ENCODE measurements around the gene NAA10. TPM values are rescaled to one million over a fixed set of nuclear protein-coding genes. Genes with fewer than 3 reads are reported as not detected.

Gene NAA10
- total RNA-seq, 3 donors from 2014 or later: 57.7 to 81.0 (median 79.2) TPM

DNA sequence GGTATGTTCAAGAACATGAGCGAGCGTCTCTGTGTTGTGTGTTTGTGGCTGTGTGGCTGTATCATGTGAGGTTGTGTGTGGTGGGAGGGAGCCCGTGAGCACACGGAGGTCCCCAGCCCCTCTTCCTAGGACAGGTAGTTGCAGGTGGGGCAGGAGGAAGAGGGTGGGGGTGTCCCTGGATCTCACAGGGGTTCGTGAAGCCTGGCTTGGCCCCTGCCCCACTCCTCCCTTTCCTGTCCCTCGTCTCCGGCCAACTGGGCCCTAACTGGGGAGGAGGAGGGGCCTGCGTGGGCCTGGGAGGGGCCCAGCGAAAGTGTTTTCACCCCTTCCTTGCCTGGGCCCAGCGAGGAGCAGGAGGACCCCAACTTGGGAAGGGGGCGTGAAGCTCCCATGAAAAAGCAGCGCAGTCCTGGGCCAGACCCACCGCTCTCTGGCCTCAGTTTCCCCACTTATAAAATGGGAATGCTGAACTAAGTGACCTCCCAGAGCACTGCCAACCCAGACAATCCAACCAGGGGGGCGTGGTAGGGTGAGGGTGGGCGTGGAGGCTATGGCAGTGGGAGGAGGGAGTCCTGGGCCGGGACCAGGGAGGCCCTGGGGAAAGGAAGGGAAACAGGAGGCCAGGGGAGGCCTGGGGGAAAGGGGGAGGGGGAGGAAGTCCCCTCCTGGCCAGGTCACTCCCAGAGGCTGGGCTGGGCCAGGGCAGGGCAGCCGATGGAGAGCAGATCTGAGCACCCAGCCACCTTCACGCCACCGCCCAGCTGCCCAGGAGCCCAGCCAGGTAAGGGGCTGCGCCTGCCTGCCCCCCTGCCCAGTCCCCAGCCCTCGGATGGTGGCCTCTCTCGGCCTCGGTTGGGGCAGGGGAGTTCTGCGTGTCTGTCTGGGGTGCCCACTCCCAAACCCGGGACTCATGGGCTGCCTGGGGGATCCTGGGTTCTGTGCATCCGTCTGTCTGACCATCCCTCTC, 30.6 kb downstream of the NAA10 start, which contains the start of gene AVPR2:
Gene AVPR2, plus strand, starts transcription at position 683 of the 967 bp plus-strand sequence. CDS start 473 bp downstream, outside the sequence.
- TF ChIP-seq POLR2AphosphoS5 (IDR thresholded peaks at IDR 0.05) (no peak), CTCF (IDR thresholded peaks at IDR 0.05) (no peak), POLR2A (IDR thresholded peaks at IDR 0.05) (no peak)
- Histone ChIP-seq H3K4me3 (peak within 1 kb of the TSS; percentile 13 to 37 (median 24)), H3K27me3 (peaks cover 0 to 61% of the 10 kb centered on the region in 2 donors), H3K27ac (peak within 1 kb of the TSS in 1 of 2 donors; percentile 48), H3K9me3 (no peaks in the 10 kb centered on the region), H3K36me3 (no peaks in the 10 kb centered on the region), H3K4me1 (no peaks in the 10 kb centered on the region)
- no peak for DNase-seq (ENCODE audit: low spot score in 2 of 2)
- intact Hi-C loops (cut with DNase I; ENCODE audit: low total_unique reads): no loop called here

- Histone ChIP-seq H3K27me3 (peaks cover 0 to 54% of the 10 kb centered on the region in 2 donors), H3K9me3 (no peaks in the 10 kb centered on the region), H3K4me1 (no peaks in the 10 kb centered on the region), H3K27ac (peak overlapping the region in 1 of 2 donors; percentile 48), H3K36me3 (no peaks in the 10 kb centered on the region), H3K4me3 (no peak overlapping the region)
- intact Hi-C loops (cut with DNase I; ENCODE audit: low total_unique reads): no loop called here
- no peak for DNase-seq (ENCODE audit: low spot score in 2 of 2)
- no peak for TF ChIP-seq CTCF (IDR thresholded peaks at IDR 0.05)
- TF ChIP-seq POLR2AphosphoS5 (IDR thresholded peaks at IDR 0.05): no peak
- no peak for TF ChIP-seq POLR2A (IDR thresholded peaks at IDR 0.05)
Measured at GRCh38 chrX:153903238-153903980, 31.4 kb downstream of the NAA10 start.

GRCh38 chrX:153902385-153902784, 32.5 kb downstream of the NAA10 start:
- peaks cover 0 to 50% of the 10 kb centered on the region in 2 donors for H3K27me3 ChIP-seq
- no peak overlapping the region for H3K27ac ChIP-seq

DNA sequence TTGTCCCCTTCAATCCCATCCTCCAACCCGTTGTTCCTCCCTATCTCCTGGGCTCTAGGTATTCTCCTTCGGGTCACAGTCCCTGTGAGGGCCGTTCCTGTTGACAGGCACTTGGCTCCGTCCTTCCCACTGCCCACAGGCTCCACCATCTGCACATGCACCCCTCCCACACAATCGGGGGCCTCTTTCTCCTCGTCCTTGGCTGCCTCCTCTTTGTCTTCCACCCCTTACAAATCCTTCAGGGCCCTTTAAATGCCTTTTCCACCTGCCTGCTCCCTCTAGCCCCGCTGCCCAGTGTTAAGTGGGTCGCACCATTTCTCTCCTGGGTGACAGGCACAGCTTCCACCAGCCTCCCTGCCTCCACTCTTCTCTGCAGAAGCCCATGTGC, 33.1 kb downstream of the NAA10 start:
- DNase-seq (ENCODE audit: low spot score in 2 of 2): no peak
- Histone ChIP-seq H3K36me3 (no peaks in the 10 kb centered on the region), H3K27me3 (peaks cover 0 to 47% of the 10 kb centered on the region in 2 donors), H3K27ac (no peak overlapping the region), H3K9me3 (no peaks in the 10 kb centered on the region), H3K4me1 (no peaks in the 10 kb centered on the region), H3K4me3 (no peak overlapping the region)
- TF ChIP-seq POLR2A (IDR thresholded peaks at IDR 0.05) (no peak), CTCF (IDR thresholded peaks at IDR 0.05) (no peak), POLR2AphosphoS5 (IDR thresholded peaks at IDR 0.05) (no peak)
- intact Hi-C loops (cut with DNase I; ENCODE audit: low total_unique reads): no loop called here

More at GRCh38 chrX:153902385-153902784, 32.5 kb downstream of the NAA10 start:
- intact Hi-C loops (cut with DNase I; ENCODE audit: low total_unique reads): no loop called here
- Histone ChIP-seq H3K4me3 (no peak overlapping the region), H3K9me3 (no peaks in the 10 kb centered on the region), H3K36me3 (no peaks in the 10 kb centered on the region), H3K4me1 (no peaks in the 10 kb centered on the region)
- TF ChIP-seq POLR2AphosphoS5 (IDR thresholded peaks at IDR 0.05): no peak
- TF ChIP-seq CTCF (IDR thresholded peaks at IDR 0.05): no peak
- no peak for TF ChIP-seq POLR2A (IDR thresholded peaks at IDR 0.05)
- DNase-seq (ENCODE audit: low spot score in 2 of 2): no peak

Data from breast epithelium (tissue), 4 donors.